HepG2 (cell line): ENCODE measurements around the gene THSD4. TPM values are rescaled to one million over a fixed set of nuclear protein-coding genes. Genes with fewer than 3 reads are reported as not detected.

Source experiments
- CBFB ChIP-seq: sonication (generic); formaldehyde crosslinking; IDR thresholded peaks from 2 replicates; pipeline ENCODE4 v1.4.0; 2020; ENCODE audit warnings: missing genetic modification reagents
- CREB1 ChIP-seq, 2 experiments: fragments of 450-650 bp in 1 of 2; IDR thresholded peaks; 2 replicates each; pipeline ENCODE4 v1.6.1; 2016 to 2017; ENCODE audit warnings: control low read depth in 1 of 2, mild to moderate bottlenecking in 1 of 2, missing compliant biosample characterization in 1 of 2, missing genetic modification characterization in 1 of 2
- ERF ChIP-seq: IDR thresholded peaks from 2 replicates; pipeline ENCODE4 v1.6.1; 2018; ENCODE audit warnings: missing biosample characterization, missing genetic modification reagents
- FOXC1 ChIP-seq: sonication (generic); formaldehyde crosslinking; IDR thresholded peaks from 2 replicates; pipeline ENCODE4 v1.8.0; 2022; ENCODE audit warnings: mild to moderate bottlenecking, missing genetic modification reagents, borderline replicate concordance
- FOXK1 ChIP-seq: sonication (generic); formaldehyde crosslinking; IDR thresholded peaks from 2 replicates; pipeline ENCODE4 v1.4.0; 2020; ENCODE audit warnings: low read depth, missing genetic modification reagents, borderline replicate concordance
- SNAPC2 ChIP-seq: sonication (generic); formaldehyde crosslinking; IDR thresholded peaks from 2 replicates; pipeline ENCODE4 v1.8.1; 2022; ENCODE audit warnings: mild to moderate bottlenecking, missing genetic modification reagents
- SP5 ChIP-seq: IDR thresholded peaks from 2 replicates; pipeline ENCODE4 v1.6.1; 2016; ENCODE audit warnings: low read depth, borderline replicate concordance
- TBX2 ChIP-seq: sonication (generic); formaldehyde crosslinking; IDR thresholded peaks from 2 replicates; pipeline ENCODE4 v1.5.0; 2020; ENCODE audit warnings: missing genetic modification reagents, mild to moderate bottlenecking, borderline replicate concordance
- TCF7L2 ChIP-seq: IDR thresholded peaks from 2 replicates; pipeline ENCODE4 v1.6.1; 2011; ENCODE audit warnings: mild to moderate bottlenecking, low read depth, low read length, moderate library complexity
- TEAD3 ChIP-seq: optimal IDR thresholded peaks from 2 replicates; pipeline ENCODE3; 2016; ENCODE audit warnings: borderline replicate concordance
- ZFYVE20 ChIP-seq: sonication (generic); formaldehyde crosslinking; IDR thresholded peaks from 2 replicates; pipeline ENCODE4 v1.8.0; 2023; ENCODE audit warnings: low read depth, mild to moderate bottlenecking, moderate library complexity, missing genetic modification reagents, borderline replicate concordance
- ZNF350 ChIP-seq: sonication (generic); formaldehyde crosslinking; IDR thresholded peaks from 2 replicates; pipeline ENCODE4 v1.4.0; 2020; ENCODE audit warnings: mild to moderate bottlenecking, low read depth, missing genetic modification reagents, borderline replicate concordance
- ZNF530 ChIP-seq: sonication (generic); formaldehyde crosslinking; IDR thresholded peaks from 2 replicates; pipeline ENCODE4 v1.5.0; 2020; ENCODE audit warnings: low read depth, mild to moderate bottlenecking, missing genetic modification reagents
- polyA plus RNA-seq, 8 experiments: library from polyadenylated mRNA; depleted of rRNA in 3 of 8; stranded (reverse) in 7 of 8; unstranded in 1 of 8; fragments of >200 nt; fragmentation: Illumina TruSeq in 4 of 8; extraction: Trizol in 4 of 8; gene quantifications; 2 replicates each; pipeline versions ENCODE4 v1.2.1 to v1.2.3, GENCODE V29; 2011 to 2016; ENCODE audit warnings: low read depth in 4 of 8, missing spikeins in 1 of 8, mixed read lengths in 1 of 8; ENCODE audit not compliant: insufficient read depth in 1 of 8
- total RNA-seq, 5 experiments: library from RNA; depleted of rRNA; stranded (reverse); fragments of >200 nt; fragmentation: Illumina TruSeq; extraction: Trizol; gene quantifications; 2 replicates each; pipeline ENCODE4 v1.2.3, GENCODE V29; 2016; ENCODE audit warnings: low read depth in 1 of 5
- TF ChIP-seq, protein P1 (sequence below), 2 experiments: fragments of 450-650 bp in 1 of 2; sonication (generic) in 1 of 2; formaldehyde crosslinking in 1 of 2; IDR thresholded peaks; 2 replicates each; pipeline versions ENCODE4 v1.6.1 to v1.8.0; 2016 to 2022; ENCODE audit warnings: antibody characterized with exemption in 1 of 2, mild to moderate bottlenecking in 1 of 2, missing genetic modification reagents in 1 of 2
- TF ChIP-seq, protein P2 (sequence below): sonication (generic); formaldehyde crosslinking; IDR thresholded peaks from 2 replicates; pipeline ENCODE4 v1.4.0; 2020; ENCODE audit warnings: mild to moderate bottlenecking, missing genetic modification reagents
- TF ChIP-seq, protein P3 (sequence below): sonication (generic); formaldehyde crosslinking; IDR thresholded peaks from 2 replicates; pipeline ENCODE4 v1.4.0; 2020; ENCODE audit warnings: missing genetic modification reagents

The THSD4 gene
- total and polyA plus RNA-seq, 2 of the 13 experiments (the other 11 are each of a cell fraction or from before 2014, with no cell fraction given), result 0.07 to 0.21 TPM

DNA sequence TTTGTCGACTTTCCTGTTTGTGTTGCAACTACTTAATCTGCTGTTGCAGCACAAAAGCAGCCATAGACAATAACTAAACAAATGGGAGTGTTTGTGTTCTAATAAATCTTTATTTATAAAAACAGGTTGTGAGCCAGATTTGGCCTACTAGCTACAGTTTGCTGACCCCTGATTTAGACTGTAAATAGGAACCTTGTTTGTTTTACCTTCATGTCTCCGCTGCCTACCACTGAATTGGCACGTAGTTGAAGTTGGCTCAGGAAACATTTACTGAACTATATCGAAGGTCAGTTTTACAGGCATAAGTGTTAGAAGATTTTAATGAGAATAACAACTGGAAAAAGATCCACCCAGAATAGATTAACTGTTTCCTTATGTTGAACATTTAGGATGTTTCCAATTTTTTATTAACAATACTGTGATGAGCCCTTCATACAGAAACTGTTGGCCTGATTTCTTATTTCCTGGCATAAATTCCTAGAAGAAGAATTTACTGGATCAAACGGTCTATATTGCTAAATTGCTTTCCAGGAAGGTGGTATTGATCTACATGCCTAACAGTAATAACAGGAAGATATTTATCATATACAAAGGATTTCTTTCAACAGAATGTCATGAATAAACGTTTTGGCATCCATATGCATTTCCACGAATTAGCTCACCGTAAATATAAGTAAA is 538.9 kb downstream of the THSD4 start (continued):
- TF ChIP-seq ZNF530 (CRISPR knock-in tag) (no peak), TBX2 (CRISPR knock-in tag) (peak; percentile 83), TEAD3 (CRISPR knock-in tag) (peak; percentile 42), CREB1 (IDR thresholded peaks at IDR 0.05) (no peak), CREB1 (CRISPR knock-in tag; IDR thresholded peaks at IDR 0.05) (peak; percentile 18), CBFB (CRISPR knock-in tag) (no peak), ZNF350 (CRISPR knock-in tag) (no peak), SP5 (CRISPR knock-in tag) (0 out of 2 replicates have a peak, but pooled peaks have one; percentile 27), SNAPC2 (CRISPR knock-in tag) (no peak), ZFYVE20 (CRISPR knock-in tag) (no peak), ERF (no peak), FOXC1 (no peak), FOXK1 (CRISPR knock-in tag) (peak; percentile 43; the same call in 1 of the 2 replicates), TCF7L2 (0 out of 2 replicates have a peak, but pooled peaks have one; percentile 19)
- TF ChIP-seq, protein P1, sequence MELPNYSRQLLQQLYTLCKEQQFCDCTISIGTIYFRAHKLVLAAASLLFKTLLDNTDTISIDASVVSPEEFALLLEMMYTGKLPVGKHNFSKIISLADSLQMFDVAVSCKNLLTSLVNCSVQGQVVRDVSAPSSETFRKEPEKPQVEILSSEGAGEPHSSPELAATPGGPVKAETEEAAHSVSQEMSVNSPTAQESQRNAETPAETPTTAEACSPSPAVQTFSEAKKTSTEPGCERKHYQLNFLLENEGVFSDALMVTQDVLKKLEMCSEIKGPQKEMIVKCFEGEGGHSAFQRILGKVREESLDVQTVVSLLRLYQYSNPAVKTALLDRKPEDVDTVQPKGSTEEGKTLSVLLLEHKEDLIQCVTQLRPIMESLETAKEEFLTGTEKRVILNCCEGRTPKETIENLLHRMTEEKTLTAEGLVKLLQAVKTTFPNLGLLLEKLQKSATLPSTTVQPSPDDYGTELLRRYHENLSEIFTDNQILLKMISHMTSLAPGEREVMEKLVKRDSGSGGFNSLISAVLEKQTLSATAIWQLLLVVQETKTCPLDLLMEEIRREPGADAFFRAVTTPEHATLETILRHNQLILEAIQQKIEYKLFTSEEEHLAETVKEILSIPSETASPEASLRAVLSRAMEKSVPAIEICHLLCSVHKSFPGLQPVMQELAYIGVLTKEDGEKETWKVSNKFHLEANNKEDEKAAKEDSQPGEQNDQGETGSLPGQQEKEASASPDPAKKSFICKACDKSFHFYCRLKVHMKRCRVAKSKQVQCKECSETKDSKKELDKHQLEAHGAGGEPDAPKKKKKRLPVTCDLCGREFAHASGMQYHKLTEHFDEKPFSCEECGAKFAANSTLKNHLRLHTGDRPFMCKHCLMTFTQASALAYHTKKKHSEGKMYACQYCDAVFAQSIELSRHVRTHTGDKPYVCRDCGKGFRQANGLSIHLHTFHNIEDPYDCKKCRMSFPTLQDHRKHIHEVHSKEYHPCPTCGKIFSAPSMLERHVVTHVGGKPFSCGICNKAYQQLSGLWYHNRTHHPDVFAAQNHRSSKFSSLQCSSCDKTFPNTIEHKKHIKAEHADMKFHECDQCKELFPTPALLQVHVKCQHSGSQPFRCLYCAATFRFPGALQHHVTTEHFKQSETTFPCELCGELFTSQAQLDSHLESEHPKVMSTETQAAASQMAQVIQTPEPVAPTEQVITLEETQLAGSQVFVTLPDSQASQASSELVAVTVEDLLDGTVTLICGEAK (IDR thresholded peaks at IDR 0.05), result peak; percentile 98
- TF ChIP-seq, protein P1 (CRISPR knock-in tag; IDR thresholded peaks at IDR 0.05), result peak; percentile 100
- TF ChIP-seq, protein P2, sequence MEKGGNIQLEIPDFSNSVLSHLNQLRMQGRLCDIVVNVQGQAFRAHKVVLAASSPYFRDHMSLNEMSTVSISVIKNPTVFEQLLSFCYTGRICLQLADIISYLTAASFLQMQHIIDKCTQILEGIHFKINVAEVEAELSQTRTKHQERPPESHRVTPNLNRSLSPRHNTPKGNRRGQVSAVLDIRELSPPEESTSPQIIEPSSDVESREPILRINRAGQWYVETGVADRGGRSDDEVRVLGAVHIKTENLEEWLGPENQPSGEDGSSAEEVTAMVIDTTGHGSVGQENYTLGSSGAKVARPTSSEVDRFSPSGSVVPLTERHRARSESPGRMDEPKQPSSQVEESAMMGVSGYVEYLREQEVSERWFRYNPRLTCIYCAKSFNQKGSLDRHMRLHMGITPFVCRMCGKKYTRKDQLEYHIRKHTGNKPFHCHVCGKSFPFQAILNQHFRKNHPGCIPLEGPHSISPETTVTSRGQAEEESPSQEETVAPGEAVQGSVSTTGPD (CRISPR knock-in tag), result no peak
- TF ChIP-seq, protein P3, sequence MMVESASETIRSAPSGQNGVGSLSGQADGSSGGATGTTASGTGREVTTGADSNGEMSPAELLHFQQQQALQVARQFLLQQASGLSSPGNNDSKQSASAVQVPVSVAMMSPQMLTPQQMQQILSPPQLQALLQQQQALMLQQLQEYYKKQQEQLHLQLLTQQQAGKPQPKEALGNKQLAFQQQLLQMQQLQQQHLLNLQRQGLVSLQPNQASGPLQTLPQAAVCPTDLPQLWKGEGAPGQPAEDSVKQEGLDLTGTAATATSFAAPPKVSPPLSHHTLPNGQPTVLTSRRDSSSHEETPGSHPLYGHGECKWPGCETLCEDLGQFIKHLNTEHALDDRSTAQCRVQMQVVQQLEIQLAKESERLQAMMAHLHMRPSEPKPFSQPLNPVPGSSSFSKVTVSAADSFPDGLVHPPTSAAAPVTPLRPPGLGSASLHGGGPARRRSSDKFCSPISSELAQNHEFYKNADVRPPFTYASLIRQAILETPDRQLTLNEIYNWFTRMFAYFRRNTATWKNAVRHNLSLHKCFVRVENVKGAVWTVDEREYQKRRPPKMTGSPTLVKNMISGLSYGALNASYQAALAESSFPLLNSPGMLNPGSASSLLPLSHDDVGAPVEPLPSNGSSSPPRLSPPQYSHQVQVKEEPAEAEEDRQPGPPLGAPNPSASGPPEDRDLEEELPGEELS (CRISPR knock-in tag), result peak; percentile 94
